ENCODE measurements around the gene CNIH2. TPM values are rescaled to one million over a fixed set of nuclear protein-coding genes. Genes with fewer than 3 reads are reported as not detected.

CNIH2 gene
- total and polyA plus RNA-seq, 9 of the 15 experiments (the other 6 are each of a cell fraction or from before 2014, with no cell fraction given): 0.26 to 0.89 (median 0.40) TPM; not detected in 4

DNA sequence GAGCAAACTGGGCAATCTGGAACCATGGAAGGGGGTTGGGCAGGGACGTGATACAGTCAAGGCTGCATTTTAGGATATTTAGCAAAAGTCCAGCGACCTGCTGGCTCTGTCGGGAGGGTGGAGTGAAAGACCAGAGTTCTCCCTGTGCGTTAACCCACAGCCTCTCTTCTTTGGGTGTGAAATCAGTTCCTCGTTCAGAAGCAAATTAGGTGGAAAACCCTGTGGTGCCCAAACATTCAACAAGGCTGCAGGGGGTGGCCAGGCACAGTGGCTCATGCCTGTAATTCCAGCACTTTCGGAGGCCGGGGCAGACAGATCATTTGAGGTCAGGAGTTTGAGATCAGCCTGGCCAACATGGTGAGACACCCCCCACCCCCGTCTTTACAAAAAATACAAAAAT, 19.6 kb downstream of the CNIH2 start (continued):
- no peak for TF ChIP-seq FOXP4 (CRISPR knock-in tag; IDR thresholded peaks at IDR 0.05; ENCODE audit: borderline replicate concordance)
- TF ChIP-seq SIX5 (IDR thresholded peaks at IDR 0.05; ENCODE audit: borderline replicate concordance in 1 of 2, insufficient read depth in 1 of 2, low read depth in 1 of 2, low read length in 2 of 2): no peak
- TF ChIP-seq, protein P1, sequence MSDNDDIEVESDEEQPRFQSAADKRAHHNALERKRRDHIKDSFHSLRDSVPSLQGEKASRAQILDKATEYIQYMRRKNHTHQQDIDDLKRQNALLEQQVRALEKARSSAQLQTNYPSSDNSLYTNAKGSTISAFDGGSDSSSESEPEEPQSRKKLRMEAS (CRISPR knock-in tag; IDR thresholded peaks at IDR 0.05): no peak
- TF ChIP-seq GTF2B (IDR thresholded peaks at IDR 0.05; ENCODE audit: extremely low read depth, insufficient read length): no peak
- TF ChIP-seq SREBF1 (IDR thresholded peaks at IDR 0.05; ENCODE audit: borderline replicate concordance, low read depth, low read length): no peak
- no peak for TF ChIP-seq ZNF717 (CRISPR knock-in tag; IDR thresholded peaks at IDR 0.05)
- TF ChIP-seq KAT2B (IDR thresholded peaks at IDR 0.05; ENCODE audit: low read depth, low read length): no peak
- TF ChIP-seq BRD4 (IDR thresholded peaks at IDR 0.05): no peak
- TF ChIP-seq SRSF7 (optimal IDR thresholded peaks at IDR 0.05; ENCODE audit: low read depth, low read length): no peak
- no peak for TF ChIP-seq RBM15 (IDR thresholded peaks at IDR 0.05; ENCODE audit: insufficient read depth, low read length)
- TF ChIP-seq, protein P2, sequence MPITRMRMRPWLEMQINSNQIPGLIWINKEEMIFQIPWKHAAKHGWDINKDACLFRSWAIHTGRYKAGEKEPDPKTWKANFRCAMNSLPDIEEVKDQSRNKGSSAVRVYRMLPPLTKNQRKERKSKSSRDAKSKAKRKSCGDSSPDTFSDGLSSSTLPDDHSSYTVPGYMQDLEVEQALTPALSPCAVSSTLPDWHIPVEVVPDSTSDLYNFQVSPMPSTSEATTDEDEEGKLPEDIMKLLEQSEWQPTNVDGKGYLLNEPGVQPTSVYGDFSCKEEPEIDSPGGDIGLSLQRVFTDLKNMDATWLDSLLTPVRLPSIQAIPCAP (CRISPR knock-in tag; IDR thresholded peaks at IDR 0.05; ENCODE audit: borderline replicate concordance): no peak
- TF ChIP-seq, protein P3, sequence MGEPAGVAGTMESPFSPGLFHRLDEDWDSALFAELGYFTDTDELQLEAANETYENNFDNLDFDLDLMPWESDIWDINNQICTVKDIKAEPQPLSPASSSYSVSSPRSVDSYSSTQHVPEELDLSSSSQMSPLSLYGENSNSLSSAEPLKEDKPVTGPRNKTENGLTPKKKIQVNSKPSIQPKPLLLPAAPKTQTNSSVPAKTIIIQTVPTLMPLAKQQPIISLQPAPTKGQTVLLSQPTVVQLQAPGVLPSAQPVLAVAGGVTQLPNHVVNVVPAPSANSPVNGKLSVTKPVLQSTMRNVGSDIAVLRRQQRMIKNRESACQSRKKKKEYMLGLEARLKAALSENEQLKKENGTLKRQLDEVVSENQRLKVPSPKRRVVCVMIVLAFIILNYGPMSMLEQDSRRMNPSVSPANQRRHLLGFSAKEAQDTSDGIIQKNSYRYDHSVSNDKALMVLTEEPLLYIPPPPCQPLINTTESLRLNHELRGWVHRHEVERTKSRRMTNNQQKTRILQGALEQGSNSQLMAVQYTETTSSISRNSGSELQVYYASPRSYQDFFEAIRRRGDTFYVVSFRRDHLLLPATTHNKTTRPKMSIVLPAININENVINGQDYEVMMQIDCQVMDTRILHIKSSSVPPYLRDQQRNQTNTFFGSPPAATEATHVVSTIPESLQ (CRISPR knock-in tag; IDR thresholded peaks at IDR 0.05): no peak

All from K562 (cell line).